Gastroesophageal sphincter (tissue), 3 donors: ENCODE results near the gene TCF4.

Source experiments
- EP300 ChIP-seq: sonication (generic); formaldehyde crosslinking; IDR thresholded peaks from one replicate; pipeline ENCODE4 v1.6.1; 2017; ENCODE audit warnings: antibody characterized with exemption, mild to moderate bottlenecking
- POLR2A ChIP-seq, 2 donors: fragments of 450-650 bp; IDR thresholded peaks; one replicate each; pipeline ENCODE4 v1.6.1; 2017; ENCODE audit warnings: antibody characterized with exemption in 2 of 2, mild to moderate bottlenecking in 2 of 2, moderate library complexity in 1 of 2
- POLR2AphosphoS5 ChIP-seq: sonication (generic); formaldehyde crosslinking; IDR thresholded peaks from one replicate; pipeline ENCODE4 v1.6.1; 2017; ENCODE audit warnings: antibody characterized with exemption
- TF ChIP-seq, protein P1 (sequence below), 4 experiments: fragments of 200-600 bp in 2 of 4; fragments of 450-650 bp in 2 of 4; sonication (generic) in 1 of 4; IDR thresholded peaks; one replicate each; pipeline ENCODE4 v1.5.1; 2017 to 2019; ENCODE audit warnings: antibody characterized with exemption in 4 of 4, mild to moderate bottlenecking in 2 of 4, moderate library complexity in 2 of 4

DNA sequence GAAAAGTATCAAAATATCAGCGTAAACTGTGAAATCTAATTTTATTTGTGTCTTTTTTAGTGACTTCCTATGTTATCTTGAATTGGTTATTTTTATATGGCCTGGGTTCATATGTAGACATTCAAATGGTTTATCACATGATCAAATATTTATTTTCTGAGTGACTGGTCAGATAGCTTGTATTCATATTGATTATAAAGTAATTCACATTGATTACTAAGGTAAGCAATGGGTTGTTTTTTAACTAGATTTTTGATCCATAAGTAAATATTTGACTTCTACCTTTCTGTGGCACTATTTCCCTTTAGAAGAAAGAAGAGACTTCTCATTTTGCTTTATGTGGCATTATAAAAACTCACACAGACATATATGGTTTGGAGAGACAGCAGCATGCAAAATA is 260.5 kb downstream of the TCF4 start:
- TF ChIP-seq, protein P1, sequence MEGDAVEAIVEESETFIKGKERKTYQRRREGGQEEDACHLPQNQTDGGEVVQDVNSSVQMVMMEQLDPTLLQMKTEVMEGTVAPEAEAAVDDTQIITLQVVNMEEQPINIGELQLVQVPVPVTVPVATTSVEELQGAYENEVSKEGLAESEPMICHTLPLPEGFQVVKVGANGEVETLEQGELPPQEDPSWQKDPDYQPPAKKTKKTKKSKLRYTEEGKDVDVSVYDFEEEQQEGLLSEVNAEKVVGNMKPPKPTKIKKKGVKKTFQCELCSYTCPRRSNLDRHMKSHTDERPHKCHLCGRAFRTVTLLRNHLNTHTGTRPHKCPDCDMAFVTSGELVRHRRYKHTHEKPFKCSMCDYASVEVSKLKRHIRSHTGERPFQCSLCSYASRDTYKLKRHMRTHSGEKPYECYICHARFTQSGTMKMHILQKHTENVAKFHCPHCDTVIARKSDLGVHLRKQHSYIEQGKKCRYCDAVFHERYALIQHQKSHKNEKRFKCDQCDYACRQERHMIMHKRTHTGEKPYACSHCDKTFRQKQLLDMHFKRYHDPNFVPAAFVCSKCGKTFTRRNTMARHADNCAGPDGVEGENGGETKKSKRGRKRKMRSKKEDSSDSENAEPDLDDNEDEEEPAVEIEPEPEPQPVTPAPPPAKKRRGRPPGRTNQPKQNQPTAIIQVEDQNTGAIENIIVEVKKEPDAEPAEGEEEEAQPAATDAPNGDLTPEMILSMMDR (IDR thresholded peaks at IDR 0.05) = no peak
- TF ChIP-seq POLR2AphosphoS5 = no peak
- TF ChIP-seq EP300 = no peak
- TF ChIP-seq POLR2A (IDR thresholded peaks at IDR 0.05) = no peak
